NCI-H446 treated with DMSO at 0.1 percent for 48 hours (cell line): ENCODE measurements around the gene FMO3.

Source experiments
- DNase-seq: peaks from one replicate; lab custom pipeline; 2025; lab: John Stamatoyannopoulos, UW

Gene FMO3

GRCh38 chr1:171116676-171117075 is 26.0 kb downstream of the FMO3 start:
- no peak for DNase-seq

- no peak for DNase-seq
Measured at GRCh38 chr1:171117085-171117484, 26.4 kb downstream of the FMO3 start.

- no peak for DNase-seq
Measured at GRCh38 chr1:171119648-171120047, 28.9 kb downstream of the FMO3 start.

- no peak for DNase-seq
Measured at GRCh38 chr1:171122299-171122698, 31.6 kb downstream of the FMO3 start.

- no peak for DNase-seq
Measured at GRCh38 chr1:171122893-171123292, 32.2 kb downstream of the FMO3 start.

- no peak for DNase-seq
Measured at GRCh38 chr1:171126504-171126903, 35.8 kb downstream of the FMO3 start.

GRCh38 chr1:171127099-171127498 is 36.4 kb downstream of the FMO3 start:
- no peak for DNase-seq

GRCh38 chr1:171127501-171127900 is 36.8 kb downstream of the FMO3 start:
- DNase-seq: no peak

GRCh38 chr1:171128463-171128862 is 37.8 kb downstream of the FMO3 start:
- DNase-seq: no peak

- DNase-seq: no peak
Measured at GRCh38 chr1:171134204-171134923, 43.7 kb downstream of the FMO3 start.

- no peak for DNase-seq
Measured at GRCh38 chr1:171137580-171137979, 46.9 kb downstream of the FMO3 start.

- DNase-seq: no peak
Measured at GRCh38 chr1:171138980-171139379, 48.3 kb downstream of the FMO3 start.

- DNase-seq: no peak
Measured at GRCh38 chr1:171139890-171140289, 49.2 kb downstream of the FMO3 start.

- no peak for DNase-seq
Measured at GRCh38 chr1:171140401-171140800, 49.7 kb downstream of the FMO3 start.

GRCh38 chr1:171140956-171141687 is 50.4 kb downstream of the FMO3 start:
- DNase-seq: no peak

- no peak for DNase-seq
Measured at GRCh38 chr1:171141688-171142415, 51.1 kb downstream of the FMO3 start.

GRCh38 chr1:171142416-171143385 is 52.0 kb downstream of the FMO3 start:
- DNase-seq: no peak

- DNase-seq: no peak
Measured at GRCh38 chr1:171150156-171150555, 59.5 kb downstream of the FMO3 start.

GRCh38 chr1:171152549-171152948 is 61.8 kb downstream of the FMO3 start:
- DNase-seq: no peak

GRCh38 chr1:171155484-171155883 is 64.8 kb downstream of the FMO3 start:
- no peak for DNase-seq

- no peak for DNase-seq
Measured at GRCh38 chr1:171158096-171158495, 67.4 kb downstream of the FMO3 start.

GRCh38 chr1:171158551-171158950 is 67.8 kb downstream of the FMO3 start:
- no peak for DNase-seq
